Fibroblast of lung (primary cell): ENCODE measurements around the gene APCDD1L.

Experiments
- CTCF ChIP-seq, 2 donors: IDR thresholded peaks in 1 of 2; conservative IDR thresholded peaks in 1 of 2; 1 replicate in 1 of 2; 2 replicates in 1 of 2; pipeline ENCODE4 v1.5.1; 2011 to 2012; ENCODE audit warnings: low read length in 2 of 2, control low read depth in 1 of 2, inconsistent platforms in 1 of 2, low read depth in 1 of 2, mild to moderate bottlenecking in 1 of 2
- EZH2 ChIP-seq: IDR thresholded peaks from 2 replicates; pipeline ENCODE4 v1.5.1; 2012; ENCODE audit warnings: low read length, control low read depth, mild to moderate bottlenecking; ENCODE audit errors: missing control alignments

- TF ChIP-seq CTCF (conservative IDR thresholded peaks at IDR 0.05 in 1 of 2, IDR thresholded peaks at IDR 0.05 in 1 of 2; ENCODE audit: low read depth in 1 of 2, low read length in 2 of 2) (no peak), EZH2 (no peak)
Measured at GRCh38 chr20:58549231-58550209, 34.3 kb upstream of the APCDD1L start.
